Measurements from ENCODE around the gene TNFAIP2.
A peak's percentile ranks its signal among the peaks of the same experiment; 100 is the strongest.

The TNFAIP2 gene, protein sequence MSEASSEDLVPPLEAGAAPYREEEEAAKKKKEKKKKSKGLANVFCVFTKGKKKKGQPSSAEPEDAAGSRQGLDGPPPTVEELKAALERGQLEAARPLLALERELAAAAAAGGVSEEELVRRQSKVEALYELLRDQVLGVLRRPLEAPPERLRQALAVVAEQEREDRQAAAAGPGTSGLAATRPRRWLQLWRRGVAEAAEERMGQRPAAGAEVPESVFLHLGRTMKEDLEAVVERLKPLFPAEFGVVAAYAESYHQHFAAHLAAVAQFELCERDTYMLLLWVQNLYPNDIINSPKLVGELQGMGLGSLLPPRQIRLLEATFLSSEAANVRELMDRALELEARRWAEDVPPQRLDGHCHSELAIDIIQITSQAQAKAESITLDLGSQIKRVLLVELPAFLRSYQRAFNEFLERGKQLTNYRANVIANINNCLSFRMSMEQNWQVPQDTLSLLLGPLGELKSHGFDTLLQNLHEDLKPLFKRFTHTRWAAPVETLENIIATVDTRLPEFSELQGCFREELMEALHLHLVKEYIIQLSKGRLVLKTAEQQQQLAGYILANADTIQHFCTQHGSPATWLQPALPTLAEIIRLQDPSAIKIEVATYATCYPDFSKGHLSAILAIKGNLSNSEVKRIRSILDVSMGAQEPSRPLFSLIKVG

DNA sequence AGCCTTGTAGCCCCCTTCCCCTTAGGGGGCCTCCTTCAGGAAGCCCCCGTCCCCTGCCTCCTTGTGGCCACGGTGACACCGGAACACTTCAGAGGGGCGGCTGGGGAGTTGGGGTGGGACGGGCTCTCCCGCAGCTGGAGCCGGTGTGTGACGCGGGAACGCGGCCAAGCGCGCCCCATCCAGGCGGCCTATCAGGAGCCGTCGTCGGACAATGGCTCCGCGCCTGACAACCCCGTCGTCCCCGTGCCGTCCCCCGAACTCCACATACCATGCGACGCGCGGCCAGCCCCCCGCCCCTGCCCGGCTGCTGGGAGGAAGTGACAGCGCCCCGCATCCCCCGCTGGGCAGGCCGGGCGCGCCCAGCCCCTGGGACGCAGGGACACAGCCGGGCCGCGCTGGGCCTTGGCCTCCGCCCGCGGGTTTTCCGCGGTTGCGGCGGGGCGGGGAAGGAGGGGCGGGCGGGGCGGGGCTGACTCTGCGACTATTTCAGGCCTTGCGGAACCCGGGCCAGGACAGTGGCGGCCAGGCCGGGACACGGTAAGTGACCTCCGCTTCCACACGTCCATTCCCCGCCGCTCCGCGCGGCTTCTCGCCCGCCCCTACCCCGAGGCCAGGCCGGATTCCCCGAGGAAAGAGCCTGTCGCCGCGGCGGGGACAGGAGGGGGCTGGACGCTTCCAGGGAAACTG is at the start of gene TNFAIP2:
Gene TNFAIP2 (plus strand): TSS at position 515 of the 687 bp plus-strand sequence. CDS start 2,997 bp downstream, outside the sequence.
- DNase-seq (ENCODE audit: low spot score), result peak; percentile 84

DNA sequence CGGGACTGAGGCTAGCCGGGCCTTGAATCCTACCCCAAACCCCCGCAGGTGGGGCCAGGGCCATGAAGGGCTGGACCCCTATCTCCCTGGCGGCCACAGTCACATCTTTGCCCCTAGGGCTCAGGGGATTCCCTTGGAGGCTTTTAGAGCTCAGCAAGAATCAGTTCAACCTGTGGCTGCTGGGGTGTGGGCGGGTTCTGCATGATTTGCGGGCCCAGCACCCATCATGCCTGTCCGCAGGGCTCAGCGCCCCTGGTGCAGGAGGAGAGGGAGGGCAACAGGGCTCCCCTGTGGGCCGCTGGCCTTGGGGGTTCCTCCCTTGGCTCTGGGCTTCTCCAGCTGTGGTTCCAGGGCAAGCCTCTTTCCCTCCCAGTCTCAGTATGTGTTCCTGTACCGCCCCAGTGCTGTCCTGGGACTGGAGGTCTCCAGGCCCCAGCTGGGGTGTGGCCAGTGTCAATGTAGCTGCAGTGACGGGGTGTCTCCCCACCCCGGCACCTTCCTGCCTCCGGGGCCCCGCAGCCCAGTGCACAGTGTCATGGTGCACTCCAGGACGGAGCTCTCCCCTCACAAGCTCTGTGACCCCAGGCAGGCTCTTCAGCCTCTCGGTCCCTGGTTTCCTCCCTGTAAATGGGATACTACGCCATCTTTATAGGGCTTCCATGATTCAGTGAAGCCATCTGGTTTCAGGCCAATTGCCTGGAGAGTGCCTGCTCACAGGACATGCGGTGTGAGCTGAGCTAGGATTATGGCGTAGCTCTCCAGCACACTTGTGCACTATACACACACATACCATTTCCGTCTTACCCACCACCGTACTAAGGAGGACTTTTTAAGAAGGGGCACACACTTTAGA is 49.2 kb upstream of the TNFAIP2 start:
- no peak for DNase-seq (ENCODE audit: low spot score)

DNA sequence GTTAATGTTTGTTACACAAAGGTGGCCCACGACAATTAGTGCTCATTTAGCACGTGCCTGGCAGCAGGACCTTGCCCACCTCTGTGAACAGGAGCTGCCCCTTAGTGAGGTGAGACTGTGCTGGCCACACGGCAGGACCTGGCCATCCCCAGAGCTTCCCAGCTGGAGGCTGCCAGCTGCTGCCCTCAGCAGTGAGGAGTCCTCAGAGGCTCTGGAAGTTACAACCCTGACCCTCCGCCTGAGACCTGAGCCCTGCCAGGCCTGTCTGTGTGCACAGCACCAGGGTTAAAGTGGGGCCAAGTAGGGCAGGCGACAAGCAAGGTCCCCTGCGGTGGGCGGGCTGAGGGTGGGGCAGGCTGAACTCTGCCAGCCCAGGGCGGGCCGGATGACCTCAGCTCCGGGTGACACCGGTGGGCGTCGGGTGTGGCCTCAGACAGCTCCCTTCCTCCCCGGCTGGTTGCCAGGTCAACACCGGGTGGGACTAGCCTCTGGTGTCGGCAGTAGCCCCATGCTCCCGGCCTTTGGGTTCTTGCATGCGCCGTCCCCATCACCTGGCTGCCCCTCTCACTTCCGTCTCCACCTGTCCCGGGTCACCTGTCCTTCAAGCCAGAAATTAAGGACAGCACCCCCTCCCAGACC is 48.4 kb upstream of the TNFAIP2 start:
- peak; percentile 49 for DNase-seq (ENCODE audit: low spot score)

DNA sequence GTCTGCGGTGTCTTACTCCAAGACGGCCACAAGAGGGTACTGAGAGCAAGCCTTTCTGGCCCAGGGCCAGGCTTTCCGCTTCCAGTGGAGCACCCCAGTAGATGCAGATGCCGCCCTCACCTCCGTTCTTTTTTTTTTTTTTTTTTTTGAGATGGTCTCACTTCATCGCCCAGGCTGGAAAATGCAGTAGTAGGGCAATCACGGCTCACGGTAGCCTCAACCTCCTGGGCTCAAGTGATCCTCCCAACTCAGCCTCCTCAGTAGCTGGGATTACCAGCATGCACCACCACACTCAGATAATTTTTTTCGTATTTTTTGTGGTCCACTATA is 44.9 kb upstream of the TNFAIP2 start:
- peak; percentile 87 for DNase-seq (ENCODE audit: low spot score)

DNA sequence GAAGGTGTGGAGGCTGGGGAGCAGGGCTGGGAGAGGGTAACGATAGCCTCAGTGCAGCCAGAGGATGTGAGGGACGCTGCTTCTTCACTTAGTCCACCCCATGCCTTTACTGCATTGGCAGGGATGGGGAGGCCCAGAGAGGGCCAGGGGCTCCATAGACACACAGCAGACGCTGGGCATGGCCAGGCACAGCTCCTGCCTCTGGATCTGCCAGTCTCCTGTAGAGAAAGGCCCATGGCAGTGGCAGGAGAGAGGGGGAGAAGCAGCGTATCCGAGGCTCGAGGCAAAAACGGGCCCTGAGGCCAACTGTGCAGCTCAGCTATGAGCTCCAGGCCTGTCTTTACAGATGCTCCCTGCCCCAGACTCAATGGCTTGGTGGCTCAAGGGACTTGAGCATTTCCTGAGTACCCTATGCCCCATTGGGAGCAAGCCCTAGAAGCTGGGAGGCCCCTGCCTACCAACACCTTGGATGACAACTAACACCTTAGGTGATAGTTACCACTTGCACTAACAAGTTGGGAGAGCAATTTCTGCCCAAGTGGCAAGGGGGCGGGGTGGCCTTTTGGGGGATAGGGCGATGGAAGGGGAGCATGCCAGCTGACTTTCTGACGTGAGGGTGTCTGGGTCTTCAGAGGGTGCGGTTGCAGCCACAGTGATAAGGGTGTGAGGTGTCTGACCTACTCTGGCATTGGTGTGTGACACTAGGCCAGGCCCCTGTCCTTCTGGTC is 44.2 kb upstream of the TNFAIP2 start:
- no peak for DNase-seq (ENCODE audit: low spot score)

DNA sequence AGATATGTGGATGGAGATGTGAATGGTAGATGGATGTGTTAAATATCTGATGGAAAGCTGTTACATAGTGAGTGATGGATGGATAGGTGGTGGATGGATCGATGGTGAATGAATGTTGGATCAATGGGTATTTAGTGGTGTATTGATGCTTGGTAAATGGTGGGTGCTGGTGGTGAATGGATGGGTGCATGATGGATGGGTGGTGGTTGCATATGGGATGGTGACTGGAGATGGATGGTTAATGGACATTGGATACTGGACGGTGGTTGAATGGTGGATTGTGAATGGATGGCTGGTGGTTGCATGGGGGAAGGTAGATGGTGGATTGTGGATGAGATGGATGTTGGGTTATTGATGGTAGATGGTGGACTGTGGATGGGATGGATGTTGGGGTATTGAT is 41.3 kb upstream of the TNFAIP2 start:
- no peak for DNase-seq (ENCODE audit: low spot score)

DNA sequence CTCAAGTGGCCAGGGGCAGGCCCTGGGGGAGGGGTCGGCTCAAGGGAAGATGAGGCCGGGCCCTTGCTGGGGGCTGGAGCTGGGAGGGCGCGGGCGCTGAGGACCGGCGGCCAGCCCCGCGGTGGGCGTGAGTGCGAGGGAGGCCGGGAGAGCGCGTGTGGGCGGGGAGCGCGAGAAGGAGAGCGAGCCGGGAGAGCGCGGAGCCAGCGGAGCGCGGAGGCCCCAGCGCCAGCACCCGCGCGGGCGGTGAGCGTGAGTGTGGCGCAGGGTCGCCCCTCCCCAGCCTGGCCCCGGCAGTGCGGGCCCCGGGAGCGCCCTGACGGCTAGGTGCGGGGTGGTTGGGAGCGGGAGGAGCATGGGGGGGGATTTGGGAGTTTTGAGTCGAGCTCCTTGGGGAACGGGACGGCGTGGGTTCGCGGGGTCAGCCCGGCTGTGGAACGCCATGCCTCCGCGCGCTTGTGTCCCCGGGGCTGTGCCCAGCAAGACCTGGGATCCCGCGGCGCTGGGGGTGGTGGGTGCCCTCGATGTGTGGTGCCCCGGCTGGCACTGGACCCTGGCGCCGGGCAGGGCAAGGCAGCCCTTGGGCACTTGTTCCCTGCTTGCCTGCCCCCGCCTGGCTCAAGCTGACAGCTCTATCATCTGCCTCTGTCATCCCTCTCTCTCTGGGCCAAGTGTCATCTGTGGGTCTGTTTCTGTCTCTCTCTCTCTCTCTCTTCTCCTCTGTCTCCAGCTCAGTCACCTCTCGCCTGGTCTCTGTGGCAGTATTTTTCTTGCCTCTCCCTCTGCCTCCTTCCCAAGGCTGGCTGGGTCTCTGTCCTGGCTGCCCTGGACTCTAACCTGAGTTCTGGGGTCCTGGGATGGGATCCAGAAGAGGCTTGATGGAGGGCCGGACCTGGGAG is 39.0 kb upstream of the TNFAIP2 start, which contains the start of gene LBHD2:
Gene LBHD2 (plus strand): TSS at position 190 of the 899 bp plus-strand sequence. CDS start 1,803 bp downstream, outside the sequence.
- no peak for DNase-seq (ENCODE audit: low spot score)

DNA sequence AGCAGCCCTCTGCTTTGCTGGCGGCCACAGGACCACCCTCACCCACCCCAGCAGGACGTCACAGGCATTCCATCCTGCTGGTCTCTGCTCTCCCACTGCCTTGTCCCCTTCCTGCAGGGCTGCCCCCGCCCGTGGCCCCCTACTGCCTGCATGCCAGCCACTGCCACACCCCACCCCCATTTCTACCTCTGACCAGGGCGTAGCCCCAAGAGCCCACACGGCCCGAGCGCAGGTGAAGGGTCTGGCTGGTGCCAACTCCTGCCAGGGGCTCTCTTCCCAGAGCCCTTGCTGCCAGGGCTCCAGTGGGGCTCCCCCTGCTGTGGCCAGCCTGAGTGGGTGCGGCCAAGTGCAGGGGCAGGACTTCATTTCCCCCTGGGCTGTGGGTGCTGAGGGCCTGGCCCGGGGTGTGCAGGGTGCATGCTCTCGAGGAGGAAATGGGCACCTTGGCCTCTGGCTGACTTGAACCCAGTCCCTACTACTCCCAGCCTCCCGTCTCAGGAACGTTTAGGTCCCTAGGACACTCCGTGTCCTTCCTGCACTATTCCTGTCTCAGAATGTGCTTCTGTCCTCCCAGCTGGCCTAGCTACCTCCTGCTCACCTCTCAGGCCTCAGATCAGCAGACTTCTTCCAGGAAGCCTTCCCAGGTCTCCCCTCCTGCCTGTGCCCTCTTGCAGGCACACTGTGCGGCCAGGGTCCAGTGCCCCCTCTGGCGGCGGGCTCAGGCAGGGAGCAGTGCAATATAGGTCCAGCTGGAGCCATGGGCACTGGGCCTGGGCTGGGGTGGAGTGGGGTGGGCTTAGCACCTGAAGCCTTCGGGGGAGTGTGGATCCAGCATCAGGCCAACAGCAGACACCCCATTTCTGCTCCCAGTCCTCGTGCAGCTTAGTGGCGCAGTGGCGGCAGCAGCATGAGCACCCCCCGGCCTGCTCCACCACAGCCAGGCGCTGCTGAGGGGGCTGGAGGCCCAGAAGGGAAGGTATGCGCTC is 37.9 kb upstream of the TNFAIP2 start:
- DNase-seq (ENCODE audit: low spot score), result no peak

DNA sequence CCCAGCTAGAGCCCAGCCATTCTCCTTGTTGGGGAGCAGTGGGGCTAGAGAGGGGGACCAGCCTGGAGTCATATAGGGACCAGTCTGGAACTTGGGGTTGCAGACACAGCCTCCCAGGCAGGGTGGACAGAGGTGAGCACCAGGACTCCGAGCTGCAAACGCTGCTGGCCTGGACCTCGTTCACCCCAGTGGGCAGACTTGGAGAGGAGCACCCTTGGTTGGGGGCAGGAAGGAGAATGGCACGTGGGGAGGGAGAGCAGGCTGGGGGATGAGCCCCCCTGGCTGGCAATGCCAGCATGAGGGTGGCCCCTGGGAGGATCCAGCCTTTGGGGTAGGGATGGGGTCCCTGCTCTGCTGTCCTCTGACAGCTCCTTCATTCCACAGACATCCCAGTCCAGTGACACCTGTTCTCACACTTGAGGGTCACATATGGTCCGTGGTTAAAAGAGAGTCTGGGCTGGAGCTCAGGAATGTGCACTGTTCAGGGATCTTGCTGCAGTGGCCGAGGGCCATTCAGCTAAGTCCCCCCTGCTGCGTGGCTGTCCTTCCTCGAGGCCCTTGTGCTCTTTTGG is 36.4 kb upstream of the TNFAIP2 start:
- no peak for DNase-seq (ENCODE audit: low spot score)

DNA sequence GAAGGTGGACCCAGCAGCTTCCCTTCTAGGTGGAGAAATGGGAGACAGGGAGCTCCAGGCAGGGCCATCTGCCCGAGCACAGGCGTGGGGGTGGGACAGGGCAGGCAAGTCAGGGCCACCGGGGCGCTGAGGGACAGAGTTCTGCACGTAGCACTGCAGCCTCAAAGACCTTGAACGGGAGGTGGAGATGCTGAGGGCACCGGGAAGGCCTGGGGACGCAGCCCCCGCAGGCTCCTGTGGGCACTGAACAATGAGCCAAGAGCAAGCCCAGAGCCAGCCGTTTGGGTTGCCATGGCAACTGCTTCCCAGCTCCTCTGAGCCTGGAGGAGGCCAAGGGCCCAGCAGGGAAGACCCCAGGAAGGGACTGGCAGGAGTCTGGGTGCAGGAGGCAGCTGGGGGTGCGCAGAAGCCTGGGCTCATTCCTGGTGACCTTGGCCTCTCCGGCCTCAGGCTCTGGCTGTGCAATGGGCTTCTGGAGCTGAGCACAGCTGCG is 35.9 kb upstream of the TNFAIP2 start:
- DNase-seq (ENCODE audit: low spot score), result no peak

DNA sequence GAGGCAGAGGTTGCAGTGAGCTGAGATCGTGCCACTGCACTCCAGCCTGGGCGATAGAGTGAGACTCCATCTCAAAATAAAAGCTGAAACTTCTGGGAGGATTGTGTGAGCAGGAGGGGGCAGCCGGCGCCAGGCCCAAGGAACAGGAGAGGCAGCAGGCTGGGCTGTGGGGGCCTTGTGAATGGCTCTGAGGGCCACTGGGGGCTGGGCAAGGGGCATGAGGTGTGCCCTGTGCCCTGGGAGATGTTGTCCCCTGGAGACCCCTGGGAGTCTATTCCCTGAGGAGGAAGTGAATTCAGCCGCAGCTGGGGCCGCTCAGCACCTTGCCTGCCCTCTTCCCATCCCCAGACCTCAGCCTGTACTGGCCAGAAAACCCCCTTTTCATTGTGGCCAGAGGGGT is 34.3 kb upstream of the TNFAIP2 start:
- no peak for DNase-seq (ENCODE audit: low spot score)

DNA sequence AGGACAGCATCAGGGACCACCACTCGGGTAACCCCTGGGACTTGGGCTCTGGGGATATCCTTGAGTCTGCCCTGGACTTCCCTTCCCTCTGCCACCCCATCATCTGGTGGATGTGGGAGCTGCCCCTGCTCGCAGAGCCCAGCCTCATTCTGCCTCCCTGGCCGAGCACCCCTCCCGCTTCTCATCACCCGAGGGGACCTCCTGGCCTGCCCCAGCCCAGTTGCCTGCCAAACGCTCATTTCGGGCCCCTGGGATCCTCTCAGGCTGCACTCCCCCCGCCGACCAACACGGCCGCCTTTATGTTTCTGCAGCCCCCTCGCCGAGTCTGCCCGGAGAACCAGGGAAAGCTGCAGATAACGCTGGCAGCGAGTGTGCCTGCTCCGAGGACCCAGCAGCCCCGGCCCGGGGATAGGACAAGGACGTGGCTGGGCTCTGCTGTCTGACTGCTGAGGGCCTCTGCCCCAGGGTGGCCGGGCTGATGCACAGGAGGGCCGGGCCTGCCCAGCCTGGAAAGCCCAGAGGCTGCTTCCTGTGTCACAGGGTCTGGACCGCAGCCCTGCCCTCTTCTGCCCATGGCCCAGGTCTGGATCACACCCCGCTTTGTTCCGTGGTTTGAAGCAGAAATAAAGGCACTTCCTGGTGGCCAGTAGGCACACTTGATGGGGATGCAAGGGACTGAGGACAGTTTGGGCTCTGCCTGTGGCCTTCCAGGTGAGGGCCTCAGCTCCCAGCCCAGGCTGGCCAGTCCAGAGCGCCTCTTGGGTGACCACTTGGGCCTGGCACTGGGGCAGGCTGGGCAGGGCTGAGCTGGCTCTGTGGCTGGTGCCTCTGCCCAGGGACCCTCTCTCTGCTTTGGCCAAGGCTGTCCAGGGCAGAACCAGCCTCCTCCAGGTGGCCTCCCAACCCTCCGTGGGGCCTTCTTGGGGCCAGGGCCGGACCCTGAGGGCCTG is 33.6 kb upstream of the TNFAIP2 start:
- DNase-seq (ENCODE audit: low spot score), result no peak

DNA sequence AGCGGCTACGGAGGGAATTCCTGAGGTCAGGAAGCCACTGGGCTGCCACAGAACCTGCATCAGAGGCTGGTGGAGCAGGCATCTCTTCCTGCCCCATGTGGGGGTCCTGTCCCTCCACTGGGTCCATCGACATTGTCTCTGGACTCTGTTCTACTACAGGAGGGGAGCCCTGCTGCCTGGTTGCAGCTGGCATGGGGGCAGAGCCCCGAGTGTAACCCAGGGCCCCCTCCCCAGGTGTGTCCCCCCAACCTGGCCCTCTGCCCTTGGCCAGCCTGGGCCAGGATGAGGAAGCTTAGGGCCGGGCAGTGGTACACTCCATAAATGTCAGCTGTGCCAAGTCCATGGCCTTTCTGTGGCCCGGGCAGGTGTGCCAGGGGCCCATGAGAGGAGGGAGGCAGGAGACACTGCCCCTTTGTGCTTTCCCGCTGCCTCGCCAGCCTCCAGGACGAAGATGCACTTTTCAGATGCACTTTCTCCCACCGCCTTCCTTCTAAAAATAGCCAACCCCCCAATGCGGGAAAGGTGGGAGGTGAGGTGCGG is 32.7 kb upstream of the TNFAIP2 start:
- no peak for DNase-seq (ENCODE audit: low spot score)

DNA sequence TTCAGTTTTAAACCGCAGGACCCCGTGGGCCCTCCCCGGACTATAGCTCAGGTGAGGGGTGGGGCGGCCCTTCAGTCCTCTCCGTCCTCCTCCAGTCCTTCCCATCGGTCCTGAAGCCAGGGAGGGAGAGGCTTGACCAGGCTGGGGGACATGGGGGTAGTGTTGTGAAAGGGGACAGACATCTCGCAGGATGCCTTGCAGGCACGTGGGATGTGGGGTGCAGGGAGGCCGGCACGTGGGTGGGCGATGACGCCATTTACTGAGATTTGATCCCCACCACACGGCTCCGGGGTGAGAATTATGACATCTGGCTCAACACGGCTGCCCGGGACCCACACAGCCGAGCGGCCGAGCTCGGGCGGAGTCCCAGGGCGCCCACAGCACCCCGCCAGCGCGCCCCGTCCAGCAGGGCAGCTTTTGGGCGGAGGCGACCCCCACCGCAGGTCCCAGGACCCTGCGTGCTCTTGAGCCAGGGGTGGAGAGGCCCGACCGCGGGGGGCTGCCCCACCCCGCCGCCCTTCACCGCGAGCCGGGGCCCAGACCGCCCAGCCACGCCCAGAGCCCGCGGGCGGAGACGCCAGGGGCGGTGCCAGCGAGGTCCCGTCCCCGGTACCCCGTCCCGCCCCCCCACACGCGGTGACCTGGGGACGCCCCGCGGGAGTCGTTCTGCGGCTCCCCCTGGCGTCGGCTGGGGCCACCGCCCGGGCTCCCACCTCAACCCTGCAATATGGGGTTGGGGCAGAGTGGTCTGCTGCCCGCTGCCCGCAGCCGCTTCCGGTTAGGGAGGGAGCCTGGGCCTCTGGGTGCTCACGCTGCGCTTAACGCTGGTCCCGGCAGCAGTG is 32.0 kb upstream of the TNFAIP2 start:
- DNase-seq (ENCODE audit: low spot score), result peak; percentile 86

DNA sequence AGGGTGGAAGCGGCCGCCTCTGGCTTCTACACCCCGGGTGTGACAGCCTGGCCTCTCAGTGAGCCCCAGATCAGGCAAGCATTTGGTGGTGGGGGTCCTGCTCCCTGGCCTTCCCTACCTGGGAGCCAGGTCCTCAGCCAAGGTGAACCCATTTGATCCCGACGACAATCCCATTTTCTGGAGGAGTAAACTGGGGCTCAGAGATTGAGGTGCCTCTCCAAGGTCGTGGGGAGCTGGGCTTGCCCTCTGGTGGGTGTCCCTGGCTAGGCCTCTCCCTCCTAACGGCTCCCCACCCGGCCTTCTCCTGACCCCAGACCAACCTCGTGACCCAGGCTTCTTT is 31.4 kb upstream of the TNFAIP2 start:
- DNase-seq (ENCODE audit: low spot score), result no peak
